K562 (cell line): ENCODE data around the gene SUFU. TPM values are rescaled to one million over a fixed set of nuclear protein-coding genes. Genes with fewer than 3 reads are reported as not detected.

Source experiments
- CBX1 ChIP-seq: sonication (generic); IDR thresholded peaks from 2 replicates; pipeline ENCODE4 v1.6.1; 2016; ENCODE audit warnings: antibody characterized with exemption, low read depth, mild to moderate bottlenecking
- CHD7 ChIP-seq: fragments of 200-600 bp; sonication (generic); IDR thresholded peaks from one replicate; pipeline ENCODE4 v1.6.1; 2012; ENCODE audit warnings: mild to moderate bottlenecking, low read depth, low read length, inconsistent platforms
- FOXM1 ChIP-seq, 2 experiments: fragments of 450-650 bp in 1 of 2; sonication (generic) in 1 of 2; formaldehyde crosslinking in 1 of 2; IDR thresholded peaks; 2 replicates each; pipeline versions ENCODE4 v1.6.1 to v1.9.0; 2017 to 2022; ENCODE audit warnings: low read depth in 2 of 2, mild to moderate bottlenecking in 2 of 2, missing genetic modification reagents in 1 of 2, moderate library complexity in 1 of 2
- HDAC3 ChIP-seq: fragments of 450-650 bp; IDR thresholded peaks from 2 replicates; pipeline ENCODE4 v1.6.1; 2018; ENCODE audit warnings: borderline replicate concordance, mild to moderate bottlenecking, moderate library complexity; ENCODE audit not compliant: partially characterized antibody
- HMG20B ChIP-seq: fragments of 250-450 bp; sonication (Bioruptor Pico); IDR thresholded peaks from 2 replicates; pipeline ENCODE4 v1.5.0; 2021; ENCODE audit warnings: mild to moderate bottlenecking
- HOXB6 ChIP-seq: fragments of 250-450 bp; sonication (Bioruptor Pico); IDR thresholded peaks from 2 replicates; pipeline ENCODE4 v1.5.1; 2022; ENCODE audit warnings: mild to moderate bottlenecking, borderline replicate concordance
- LCOR ChIP-seq: sonication (generic); formaldehyde crosslinking; IDR thresholded peaks from 2 replicates; pipeline ENCODE4 v1.8.0; 2022; ENCODE audit warnings: mild to moderate bottlenecking, missing genetic modification reagents
- NR2C2 ChIP-seq, 2 experiments: fragments of 200-800 bp in 1 of 2; sonication (Bioruptor generic) in 1 of 2; sonication (generic) in 1 of 2; formaldehyde crosslinking in 1 of 2; IDR thresholded peaks; 2 replicates each; pipeline versions ENCODE4 v1.6.1 to v1.8.0; 2016 to 2022; ENCODE audit warnings: mild to moderate bottlenecking in 1 of 2, missing compliant biosample characterization in 1 of 2, missing genetic modification characterization in 1 of 2, missing genetic modification reagents in 1 of 2
- NR4A1 ChIP-seq, 2 experiments: fragments of 250-450 bp in 1 of 2; fragments of 450-650 bp in 1 of 2; sonication (Bioruptor Pico) in 1 of 2; IDR thresholded peaks; 2 replicates each; pipeline versions ENCODE4 v1.4.0 to v1.6.1; 2016 to 2020; ENCODE audit warnings: mild to moderate bottlenecking in 2 of 2, missing compliant biosample characterization in 1 of 2, missing genetic modification characterization in 1 of 2, moderate library complexity in 1 of 2
- SMC3 ChIP-seq: conservative IDR thresholded peaks from 2 replicates; pipeline ENCODE4 v1.6.1; 2011; ENCODE audit warnings: low read depth, low read length, improper control_type of control experiment; ENCODE audit not compliant: insufficient read depth
- TBP ChIP-seq: optimal IDR thresholded peaks from 2 replicates; pipeline ENCODE3; 2011; ENCODE audit warnings: low read depth, low read length, improper control_type of control experiment
- ZBTB34 ChIP-seq: fragments of 250-450 bp; sonication (Bioruptor Pico); IDR thresholded peaks from 2 replicates; pipeline ENCODE4 v1.8.0; 2021; ENCODE audit warnings: mild to moderate bottlenecking, moderate library complexity
- ZC3H8 ChIP-seq: fragments of 450-650 bp; IDR thresholded peaks from 2 replicates; pipeline ENCODE4 v1.6.1; 2017
- ZNF589 ChIP-seq: fragments of 200-800 bp; sonication (Bioruptor generic); IDR thresholded peaks from 2 replicates; pipeline ENCODE4 v1.6.1; 2016; ENCODE audit warnings: low read depth, missing genetic modification characterization, missing compliant biosample characterization
- polyA plus RNA-seq, 8 experiments: library from polyadenylated mRNA; depleted of rRNA in 4 of 8; stranded (reverse) in 5 of 8; unstranded in 3 of 8; fragments of >200 nt; fragmentation: Nextera tagmentation in 2 of 8; fragmentation: Illumina TruSeq in 1 of 8; extraction: Ambion mirVana in 2 of 8; extraction: Trizol in 1 of 8; gene quantifications; 2 replicates each; pipeline versions ENCODE4 v1.2.1 to v1.2.3, GENCODE V29; 2011 to 2014; ENCODE audit warnings: inconsistent platforms in 1 of 8, missing spikeins in 1 of 8
- total RNA-seq, 7 experiments: library from RNA; depleted of rRNA in 6 of 7; stranded (reverse); fragments of >200 nt in 6 of 7; fragmentation: Illumina TruSeq in 2 of 7; extraction: Trizol in 2 of 7; gene quantifications; 2 replicates each; pipeline versions ENCODE4 v1.2.1 to v1.2.3, GENCODE V29; 2011 to 2021; ENCODE audit warnings: low replicate concordance in 1 of 7

SUFU gene
- total and polyA plus RNA-seq, 9 of the 15 experiments (the other 6 are each of a cell fraction or from before 2014, with no cell fraction given) = 0.59 to 6.3 (median 0.82) TPM

DNA sequence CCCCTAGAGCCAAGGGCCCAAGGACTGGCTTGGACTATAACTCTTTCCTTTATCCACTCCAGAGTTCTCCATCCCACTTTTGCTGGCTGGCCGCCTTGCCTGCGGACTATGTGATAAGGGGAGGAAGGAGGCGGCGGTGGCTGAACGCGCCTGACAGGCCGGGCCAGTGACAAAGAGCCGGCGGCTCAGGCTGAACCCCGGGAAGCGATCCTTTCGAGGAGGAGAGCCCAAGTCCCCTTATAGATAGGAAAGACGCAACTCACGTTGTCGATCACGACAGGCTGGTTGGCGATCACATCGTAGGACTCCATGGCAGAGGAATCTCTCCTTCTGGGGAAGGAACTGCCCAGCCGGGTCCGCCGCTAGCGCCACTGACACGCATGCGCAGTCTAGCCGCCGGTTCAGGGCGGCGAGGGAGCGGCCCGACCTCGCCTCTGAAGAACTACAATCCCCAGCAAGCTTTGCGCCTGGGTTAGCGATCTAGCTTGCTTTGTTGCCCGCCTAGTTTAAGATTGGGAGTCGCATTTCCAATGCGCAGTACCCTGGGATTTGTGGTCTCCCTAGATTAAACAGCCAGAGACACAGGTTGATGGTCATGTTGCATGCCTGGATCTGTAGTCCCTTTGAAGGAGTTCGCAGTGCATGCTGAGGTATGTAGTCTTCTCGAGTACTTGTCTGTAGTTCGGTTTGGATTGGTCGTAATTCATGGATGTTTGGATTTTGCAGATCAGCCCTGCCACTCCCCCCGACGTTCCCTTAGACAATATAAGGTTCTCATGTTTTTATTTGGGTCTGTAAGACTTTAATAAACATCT is 1.2 kb upstream of the SUFU start, which contains the start of gene ACTR1A (continued):
- TF ChIP-seq CHD7 (no peak), HOXB6 (no peak), HMG20B (no peak), HDAC3 (no peak), CBX1 (no peak), SMC3 (no peak), FOXM1 (IDR thresholded peaks at IDR 0.05; ENCODE audit: low read depth) (no peak), FOXM1 (CRISPR knock-in tag; IDR thresholded peaks at IDR 0.05; ENCODE audit: low read depth) (no peak), ZNF589 (CRISPR knock-in tag) (peak; percentile 65), ZC3H8 (no peak), ZBTB34 (CRISPR knock-in tag) (no peak), NR2C2 (CRISPR knock-in tag; IDR thresholded peaks at IDR 0.05) (no peak; the same call in 1 of the 2 replicates), NR2C2 (tag; IDR thresholded peaks at IDR 0.05) (peak; percentile 96), LCOR (no peak), TBP (peak; percentile 34), NR4A1 (CRISPR knock-in tag; IDR thresholded peaks at IDR 0.05) (no peak), NR4A1 (tag; IDR thresholded peaks at IDR 0.05) (no peak)
